ENCODE results near the gene NTRK2. TPM values are rescaled to one million over a fixed set of nuclear protein-coding genes. Genes with fewer than 3 reads are reported as not detected.
A peak's percentile ranks its signal among the peaks of the same experiment; 100 is the strongest.

NTRK2 gene
- total RNA-seq, 1 donor from 2014 or later, result 65.0 TPM

- H3K27ac Mint-ChIP-seq, result no peak overlapping the region
- peak; percentile 33 for TF ChIP-seq CTCF (IDR thresholded peaks at IDR 0.05; ENCODE audit: unreplicated experiment)
- no peaks in the 10 kb centered on the region for H3K27me3 Mint-ChIP-seq (ENCODE audit: low read depth)
- H3K36me3 Mint-ChIP-seq, result peaks cover 2% of the 10 kb centered on the region
- H3K9me3 Mint-ChIP-seq, result peaks cover 7% of the 10 kb centered on the region
- peaks cover 12% of the 10 kb centered on the region for H3K4me1 Mint-ChIP-seq
- H3K4me3 Mint-ChIP-seq, result no peak overlapping the region
- DNase-seq (ENCODE audit: low spot score in 2 of 2, unreplicated experiment in 2 of 2), result no peak
Measured at GRCh38 chr9:84785792-84786547, 116.4 kb downstream of the NTRK2 start.

GRCh38 chr9:84788803-84789462 is 119.4 kb downstream of the NTRK2 start:
- no peak for DNase-seq (ENCODE audit: low spot score in 2 of 2, unreplicated experiment in 2 of 2)
- TF ChIP-seq CTCF (IDR thresholded peaks at IDR 0.05; ENCODE audit: unreplicated experiment), result no peak
- peaks cover 8% of the 10 kb centered on the region for H3K36me3 Mint-ChIP-seq
- peaks cover 19% of the 10 kb centered on the region for H3K9me3 Mint-ChIP-seq
- H3K27ac Mint-ChIP-seq, result no peak overlapping the region
- no peaks in the 10 kb centered on the region for H3K27me3 Mint-ChIP-seq (ENCODE audit: low read depth)
- H3K4me3 Mint-ChIP-seq, result no peak overlapping the region
- H3K4me1 Mint-ChIP-seq, result peaks cover 26% of the 10 kb centered on the region

- no peak overlapping the region for H3K4me3 Mint-ChIP-seq
- peaks cover 19% of the 10 kb centered on the region for H3K9me3 Mint-ChIP-seq
- no peak for DNase-seq (ENCODE audit: low spot score in 2 of 2, unreplicated experiment in 2 of 2)
- H3K27me3 Mint-ChIP-seq (ENCODE audit: low read depth), result no peaks in the 10 kb centered on the region
- H3K27ac Mint-ChIP-seq, result no peak overlapping the region
- no peak for TF ChIP-seq CTCF (IDR thresholded peaks at IDR 0.05; ENCODE audit: unreplicated experiment)
- H3K4me1 Mint-ChIP-seq, result peaks cover 26% of the 10 kb centered on the region
- H3K36me3 Mint-ChIP-seq, result peaks cover 8% of the 10 kb centered on the region
Measured at GRCh38 chr9:84789463-84789830, 119.9 kb downstream of the NTRK2 start.

- peaks cover 8% of the 10 kb centered on the region for H3K36me3 Mint-ChIP-seq
- no peak overlapping the region for H3K27ac Mint-ChIP-seq
- DNase-seq (ENCODE audit: low spot score in 2 of 2, unreplicated experiment in 2 of 2), result no peak
Measured at GRCh38 chr9:84791643-84792042, 122.1 kb downstream of the NTRK2 start.

GRCh38 chr9:84793251-84793650 is 123.7 kb downstream of the NTRK2 start:
- no peaks in the 10 kb centered on the region for H3K27me3 Mint-ChIP-seq (ENCODE audit: low read depth)

More at GRCh38 chr9:84791643-84792042, 122.1 kb downstream of the NTRK2 start:
- peaks cover 26% of the 10 kb centered on the region for H3K4me1 Mint-ChIP-seq
- peaks cover 22% of the 10 kb centered on the region for H3K9me3 Mint-ChIP-seq
- TF ChIP-seq CTCF (IDR thresholded peaks at IDR 0.05; ENCODE audit: unreplicated experiment), result no peak
- no peaks in the 10 kb centered on the region for H3K27me3 Mint-ChIP-seq (ENCODE audit: low read depth)
- no peak overlapping the region for H3K4me3 Mint-ChIP-seq

More at GRCh38 chr9:84793251-84793650, 123.7 kb downstream of the NTRK2 start:
- Mint-ChIP-seq H3K36me3 (peaks cover 8% of the 10 kb centered on the region), H3K4me3 (no peak overlapping the region), H3K9me3 (peaks cover 22% of the 10 kb centered on the region), H3K27ac (peak overlapping the region; percentile 9), H3K4me1 (peaks cover 26% of the 10 kb centered on the region)
- no peak for TF ChIP-seq CTCF (IDR thresholded peaks at IDR 0.05; ENCODE audit: unreplicated experiment)
- no peak for DNase-seq (ENCODE audit: low spot score in 2 of 2, unreplicated experiment in 2 of 2)
